Sigmoid colon (tissue), 7 donors: Measurements from ENCODE around the gene CNTN4. TPM values are rescaled to one million over a fixed set of nuclear protein-coding genes. Genes with fewer than 3 reads are reported as not detected.

Experiments
- DNase-seq: peaks from one replicate; pipeline ENCODE4 v3.0.0-alpha.2; 2019
- H3K27ac ChIP-seq, 4 donors: fragments of 200-600 bp; sonication (generic); one replicate each; pipeline ENCODE4 v1.5.1; 2016 to 2019; ENCODE audit warnings: mild to moderate bottlenecking in 1 of 4
- H3K27me3 ChIP-seq, 3 donors: fragments of 200-600 bp; sonication (generic); one replicate each; pipeline ENCODE4 v1.5.1; 2019; ENCODE audit warnings: mild to moderate bottlenecking in 1 of 3
- H3K36me3 ChIP-seq, 4 donors: fragments of 200-600 bp; sonication (generic); one replicate each; pipeline ENCODE4 v1.5.1; 2016 to 2019
- H3K4me1 ChIP-seq, 4 donors: fragments of 200-600 bp; sonication (generic); one replicate each; pipeline ENCODE4 v1.5.1; 2017 to 2019
- H3K4me3 ChIP-seq, 4 donors: fragments of 200-600 bp; sonication (generic); one replicate each; pipeline ENCODE4 v1.5.1; 2017 to 2019; ENCODE audit warnings: mild to moderate bottlenecking in 2 of 4, moderate library complexity in 1 of 4
- H3K9me3 ChIP-seq, 4 donors: fragments of 200-600 bp in 3 of 4; sonication (generic) in 3 of 4; one replicate each; pipeline versions ENCODE4 v1.5.1 to v1.6.1; 2013 to 2019
- CTCF ChIP-seq, 4 experiments: fragments of 450-650 bp in 3 of 4; fragments of 200-600 bp in 1 of 4; IDR thresholded peaks; one replicate each; pipeline ENCODE4 v1.5.1; 2016 to 2019; ENCODE audit warnings: antibody characterized with exemption in 4 of 4, mild to moderate bottlenecking in 3 of 4, moderate library complexity in 2 of 4
- EP300 ChIP-seq, 4 donors: sonication (generic); formaldehyde crosslinking; IDR thresholded peaks; one replicate each; pipeline ENCODE4 v1.6.1; 2017; ENCODE audit warnings: antibody characterized with exemption in 4 of 4
- POLR2A ChIP-seq, 2 donors: fragments of 450-650 bp; IDR thresholded peaks; one replicate each; pipeline ENCODE4 v1.6.1; 2016; ENCODE audit warnings: antibody characterized with exemption in 2 of 2, mild to moderate bottlenecking in 2 of 2, moderate library complexity in 2 of 2
- POLR2AphosphoS5 ChIP-seq, 4 donors: sonication (generic); formaldehyde crosslinking; IDR thresholded peaks; one replicate each; pipeline ENCODE4 v1.6.1; 2017; ENCODE audit warnings: antibody characterized with exemption in 4 of 4
- WGBS, 2 donors: extraction: QIAGEN DNeasy Blood & Tissue Kit; methylation state at CpG; one replicate each; pipeline ENCODE4 v1.1.7; 2013; 5-methylcytosine and 5-hydroxymethylcytosine counted together
- intact Hi-C: fragments of 100-400 bp; cut with DNase I; formaldehyde crosslinking; loops from one replicate; pipeline ENCODE4 v1.15.1; 2023
- polyA plus RNA-seq, 3 donors: library from polyadenylated mRNA; stranded (reverse); fragments of 200-250 nt; gene quantifications; one replicate each; pipeline ENCODE4 v1.2.3, GENCODE V29; 2013
- total RNA-seq, 4 donors: library from RNA; depleted of rRNA; stranded (reverse); fragments of >200 nt; gene quantifications; one replicate each; pipeline ENCODE4 v1.1.0, GENCODE V29; 2016
- donor health status: healthy with polysubstance abuse.
- donor health status: Bipolar disorder and iron deficiency.
- donor health status: healthy.

CNTN4 gene
- total and polyA plus RNA-seq, 7 donors: 1.4 to 10.0 (median 7.5) TPM

GRCh38 chr3:2268779-2269178 lies 170.1 kb downstream of the CNTN4 start:
- Histone ChIP-seq H3K4me1 (no peaks in the 10 kb centered on the region), H3K36me3 (no peaks in the 10 kb centered on the region), H3K4me3 (no peak overlapping the region), H3K27me3 (no peaks in the 10 kb centered on the region), H3K9me3 (no peaks in the 10 kb centered on the region), H3K27ac (no peak overlapping the region)
- TF ChIP-seq CTCF (IDR thresholded peaks at IDR 0.05) (no peak), POLR2AphosphoS5 (IDR thresholded peaks at IDR 0.05) (no peak), EP300 (IDR thresholded peaks at IDR 0.05) (no peak), POLR2A (IDR thresholded peaks at IDR 0.05) (no peak)
- 81 to 85% methylated on average over 3 of the region's 3 CpGs for whole genome bisulfite sequencing, 2 donors
- no peak for DNase-seq
- intact Hi-C loops: no loop called here

- H3K36me3 ChIP-seq: no peaks in the 10 kb centered on the region
- no peaks in the 10 kb centered on the region for H3K27me3 ChIP-seq
- no peak overlapping the region for H3K4me3 ChIP-seq
- TF ChIP-seq EP300 (IDR thresholded peaks at IDR 0.05) (no peak), POLR2A (IDR thresholded peaks at IDR 0.05) (no peak), CTCF (IDR thresholded peaks at IDR 0.05) (no peak), POLR2AphosphoS5 (IDR thresholded peaks at IDR 0.05) (no peak)
- no peak for DNase-seq
- no peaks in the 10 kb centered on the region for H3K9me3 ChIP-seq
- intact Hi-C loops: no loop called here
- 40 to 48% methylated on average over 1 of the region's 1 CpG for WGBS, 2 donors
- H3K27ac ChIP-seq: no peak overlapping the region
- no peaks in the 10 kb centered on the region for H3K4me1 ChIP-seq
Observed at GRCh38 chr3:2274526-2274925, 175.9 kb downstream of the CNTN4 start.

- TF ChIP-seq EP300 (IDR thresholded peaks at IDR 0.05) (no peak), POLR2AphosphoS5 (IDR thresholded peaks at IDR 0.05) (no peak), CTCF (IDR thresholded peaks at IDR 0.05) (no peak)
- no peaks in the 10 kb centered on the region for H3K9me3 ChIP-seq
- H3K4me1 ChIP-seq: no peaks in the 10 kb centered on the region
- intact Hi-C loops: no loop called here
- no peaks in the 10 kb centered on the region for H3K36me3 ChIP-seq
- no peak for DNase-seq
- no peaks in the 10 kb centered on the region for H3K27me3 ChIP-seq
- no peak overlapping the region for H3K27ac ChIP-seq
- no peak overlapping the region for H3K4me3 ChIP-seq
Observed at GRCh38 chr3:2283818-2284217, 185.2 kb downstream of the CNTN4 start.

- H3K27ac ChIP-seq: no peak overlapping the region
- H3K4me1 ChIP-seq: no peaks in the 10 kb centered on the region
- TF ChIP-seq CTCF (IDR thresholded peaks at IDR 0.05): no peak
- no peak for TF ChIP-seq EP300 (IDR thresholded peaks at IDR 0.05)
- no peak for TF ChIP-seq POLR2AphosphoS5 (IDR thresholded peaks at IDR 0.05)
- TF ChIP-seq POLR2A (IDR thresholded peaks at IDR 0.05): no peak
- intact Hi-C loops: no loop called here
- no peaks in the 10 kb centered on the region for H3K27me3 ChIP-seq
- no peaks in the 10 kb centered on the region for H3K36me3 ChIP-seq
- H3K4me3 ChIP-seq: no peak overlapping the region
- DNase-seq: no peak
- 94% methylated on average over 3 of the region's 3 CpGs for WGBS, 2 donors
- no peaks in the 10 kb centered on the region for H3K9me3 ChIP-seq
Observed at GRCh38 chr3:2300938-2301337, 202.3 kb downstream of the CNTN4 start.

- H3K27me3 ChIP-seq: no peaks in the 10 kb centered on the region
- intact Hi-C loops: no loop called here
- no peaks in the 10 kb centered on the region for H3K36me3 ChIP-seq
- H3K27ac ChIP-seq: no peak overlapping the region
- TF ChIP-seq CTCF (IDR thresholded peaks at IDR 0.05): no peak
- TF ChIP-seq POLR2A (IDR thresholded peaks at IDR 0.05): no peak
- TF ChIP-seq EP300 (IDR thresholded peaks at IDR 0.05): no peak
- no peak for TF ChIP-seq POLR2AphosphoS5 (IDR thresholded peaks at IDR 0.05)
- no peaks in the 10 kb centered on the region for H3K9me3 ChIP-seq
- DNase-seq: no peak
- H3K4me3 ChIP-seq: no peak overlapping the region
- H3K4me1 ChIP-seq: no peaks in the 10 kb centered on the region
- WGBS, 2 donors: 84 to 89% methylated on average over 1 of the region's 1 CpG
Observed at GRCh38 chr3:2301361-2301760, 202.7 kb downstream of the CNTN4 start.
